H1 (cell line): ENCODE results near the gene ABCA5. TPM values are rescaled to one million over a fixed set of nuclear protein-coding genes. Genes with fewer than 3 reads are reported as not detected.

Source experiments
- CTCF ChIA-PET: fragments of 300-600 bp; sonication (Branson Sonifier 250); formaldehyde crosslinking; loops from one replicate; lab custom pipeline; 2021; ENCODE audit not compliant: partially characterized antibody; lab: Charles Lee
- POLR2A ChIA-PET: fragments of 300-600 bp; sonication (Branson Sonifier 250); formaldehyde crosslinking; loops from one replicate; lab custom pipeline; 2021; ENCODE audit warnings: inconsistent platforms; ENCODE audit not compliant: partially characterized antibody; lab: Charles Lee
- DNase-seq, 2 experiments: peaks; one replicate each; pipeline versions ENCODE4 v3.0.0 to v3.0.0-alpha.2; 2010 to 2022; ENCODE audit warnings: low spot score in 2 of 2, low read depth in 1 of 2, mixed read lengths in 1 of 2
- FAIRE-seq: peaks from 2 replicates; lab custom pipeline; 2011; peaks lifted over from hg19 to GRCh38; lab: Jason Lieb, UNC
- H2AFZ ChIP-seq: 2 replicates; pipeline ENCODE4 v1.8.1; 2012; ENCODE audit warnings: low read length, inconsistent platforms
- H2AK5ac ChIP-seq: 2 replicates; pipeline ENCODE4 v1.6.1; 2013; ENCODE audit warnings: low read depth, low read length
- H2BK120ac ChIP-seq: replicated peaks from 2 replicates; pipeline ENCODE3; 2013; ENCODE audit warnings: low read depth, low read length, inconsistent platforms
- H2BK12ac ChIP-seq: 2 replicates; pipeline ENCODE4 v1.6.1; 2013; ENCODE audit warnings: low read depth, low read length
- H2BK15ac ChIP-seq: 2 replicates; pipeline ENCODE4 v1.6.1; 2013; ENCODE audit warnings: low read length
- H2BK20ac ChIP-seq: 2 replicates; pipeline ENCODE4 v1.6.1; 2013; ENCODE audit warnings: low read length
- H2BK5ac ChIP-seq: 2 replicates; pipeline ENCODE4 v1.6.1; 2013; ENCODE audit warnings: low read depth, low read length
- H3K14ac ChIP-seq: 2 replicates; pipeline ENCODE4 v1.6.1; 2013; ENCODE audit warnings: inconsistent platforms; ENCODE audit not compliant: insufficient read length
- H3K18ac ChIP-seq: 2 replicates; pipeline ENCODE4 v1.6.1; 2013; ENCODE audit warnings: low read length; ENCODE audit errors: extremely low read depth
- H3K23ac ChIP-seq: 2 replicates; pipeline ENCODE4 v1.6.1; 2013; ENCODE audit warnings: inconsistent platforms; ENCODE audit not compliant: insufficient read length
- H3K23me2 ChIP-seq: 2 replicates; pipeline ENCODE4 v1.6.1; 2013; ENCODE audit warnings: low read depth, low read length
- H3K27ac ChIP-seq: 2 replicates; pipeline ENCODE4 v1.6.1; 2011; ENCODE audit warnings: low read depth, low read length, inconsistent platforms
- H3K27me3 ChIP-seq, 4 experiments: replicated peaks in 1 of 4; 1 replicate in 1 of 4; 2 replicates in 3 of 4; pipeline versions ENCODE4 v1.6.1 to v1.8.1; 2011 to 2013; ENCODE audit warnings: low read length in 3 of 4, mild to moderate bottlenecking in 3 of 4, inconsistent platforms in 2 of 4, mixed read lengths in 2 of 4, moderate library complexity in 1 of 4; ENCODE audit not compliant: control insufficient read depth in 3 of 4, insufficient read depth in 3 of 4; ENCODE audit errors: extremely low read depth in 1 of 4
- H3K36me3 ChIP-seq, 4 experiments: 2 replicates each; pipeline versions ENCODE4 v1.6.1 to v1.8.1; 2011 to 2013; ENCODE audit warnings: mild to moderate bottlenecking in 4 of 4, low read length in 3 of 4, moderate library complexity in 2 of 4, control low read depth in 1 of 4, inconsistent platforms in 1 of 4; ENCODE audit not compliant: insufficient read depth in 4 of 4, control insufficient read depth in 2 of 4
- H3K4ac ChIP-seq: replicated peaks from 2 replicates; pipeline ENCODE3; 2013; ENCODE audit warnings: low read length, low read depth, mixed read lengths, inconsistent platforms; ENCODE audit not compliant: insufficient read length
- H3K4me1 ChIP-seq, 4 experiments: replicated peaks in 1 of 4; 1 replicate in 1 of 4; 2 replicates in 3 of 4; pipeline versions ENCODE4 v1.6.1 to v1.8.1; 2011 to 2013; ENCODE audit warnings: low read length in 3 of 4, inconsistent platforms in 2 of 4, mixed read lengths in 1 of 4; ENCODE audit not compliant: insufficient read depth in 4 of 4, control insufficient read depth in 3 of 4
- H3K4me2 ChIP-seq, 2 experiments: 2 replicates each; pipeline versions ENCODE4 v1.6.1 to v1.8.1; 2011 to 2013; ENCODE audit warnings: low read depth in 2 of 2, low read length in 2 of 2, control low read depth in 1 of 2, inconsistent platforms in 1 of 2, mild to moderate bottlenecking in 1 of 2; ENCODE audit not compliant: insufficient read depth in 1 of 2
- H3K4me3 ChIP-seq, 4 experiments: fragments of 200-600, 300-600 bp in 1 of 4; sonication (generic), shearing (Covaris generic), sonication (Bioruptor Twin) in 1 of 4; 2 replicates each; pipeline versions ENCODE4 v1.5.1 to v1.8.1; 2011 to 2016; ENCODE audit warnings: low read length in 4 of 4, low read depth in 3 of 4, control low read depth in 2 of 4, inconsistent platforms in 2 of 4, mild to moderate bottlenecking in 2 of 4, mixed read lengths in 1 of 4, moderate library complexity in 1 of 4; ENCODE audit not compliant: insufficient read depth in 2 of 4; ENCODE audit errors: extremely low read depth in 1 of 4
- H3K56ac ChIP-seq: replicated peaks from 2 replicates; pipeline ENCODE3; 2013; ENCODE audit warnings: low read depth, mild to moderate bottlenecking, mixed read lengths, low read length, inconsistent platforms; ENCODE audit not compliant: insufficient read length
- H3K79me1 ChIP-seq: 2 replicates; pipeline ENCODE4 v1.6.1; 2013; ENCODE audit warnings: low read depth, low read length, control low read depth
- H3K79me2 ChIP-seq, 2 experiments: 2 replicates each; pipeline versions ENCODE4 v1.6.1 to v1.8.1; 2012 to 2013; ENCODE audit warnings: low read length in 2 of 2, mild to moderate bottlenecking in 2 of 2, inconsistent platforms in 1 of 2; ENCODE audit not compliant: insufficient read depth in 2 of 2, control insufficient read depth in 1 of 2
- H3K9ac ChIP-seq, 4 experiments: replicated peaks in 1 of 4; 1 replicate in 1 of 4; 2 replicates in 3 of 4; pipeline versions ENCODE4 v1.6.1 to v1.8.1; 2011 to 2013; ENCODE audit warnings: low read depth in 3 of 4, low read length in 3 of 4, control low read depth in 2 of 4, mild to moderate bottlenecking in 2 of 4, moderate library complexity in 2 of 4, inconsistent platforms in 1 of 4; ENCODE audit errors: extremely low read depth in 1 of 4
- H3K9me3 ChIP-seq, 2 experiments: 2 replicates each; pipeline versions ENCODE4 v1.6.1 to v1.8.1; 2012 to 2013; ENCODE audit warnings: mild to moderate bottlenecking in 2 of 2, moderate library complexity in 2 of 2, control low read depth in 1 of 2, inconsistent platforms in 1 of 2, low read depth in 1 of 2, low read length in 1 of 2, mixed read lengths in 1 of 2; ENCODE audit not compliant: insufficient read depth in 2 of 2
- H4K20me1 ChIP-seq, 2 experiments: replicated peaks in 1 of 2; 2 replicates each; pipeline versions ENCODE3 to v1.8.1; 2011 to 2013; ENCODE audit warnings: inconsistent platforms in 2 of 2, low read length in 2 of 2, mild to moderate bottlenecking in 1 of 2; ENCODE audit not compliant: insufficient read depth in 2 of 2, control insufficient read depth in 1 of 2
- H4K5ac ChIP-seq: 2 replicates; pipeline ENCODE4 v1.6.1; 2013; ENCODE audit warnings: low read length, low read depth, mixed read lengths, inconsistent platforms; ENCODE audit not compliant: insufficient read length
- H4K8ac ChIP-seq: 2 replicates; pipeline ENCODE4 v1.8.0; 2013; ENCODE audit warnings: mild to moderate bottlenecking, moderate library complexity, low read length, inconsistent platforms; ENCODE audit not compliant: insufficient read depth; ENCODE audit errors: extremely low read depth
- H4K91ac ChIP-seq: replicated peaks from 2 replicates; pipeline ENCODE3; 2013; ENCODE audit warnings: low read length, mixed read lengths, inconsistent platforms; ENCODE audit not compliant: insufficient read length
- ASH2L ChIP-seq: fragments of 200-600, 300-600 bp; sonication (generic); IDR thresholded peaks from one replicate; pipeline ENCODE4 v1.7.1; 2017; ENCODE audit warnings: low read length
- BCL11A ChIP-seq, 2 experiments: IDR thresholded peaks; one replicate each; pipeline ENCODE4 v1.6.1; 2011; ENCODE audit warnings: low read depth in 2 of 2, low read length in 2 of 2, mild to moderate bottlenecking in 2 of 2
- EZH2 ChIP-seq: fragments of 200-600 bp; sonication (generic); IDR thresholded peaks from 2 replicates; pipeline ENCODE4 v1.7.1; 2012; ENCODE audit warnings: low read depth, mild to moderate bottlenecking, moderate library complexity, low read length, inconsistent platforms; ENCODE audit not compliant: severe bottlenecking
- JUND ChIP-seq: IDR thresholded peaks from 2 replicates; pipeline ENCODE4 v1.6.1; 2011; ENCODE audit warnings: mild to moderate bottlenecking, improper control_type of control experiment, low read length
- KDM1A ChIP-seq: fragments of 200-600, 300-600 bp; sonication (generic); IDR thresholded peaks from 2 replicates; pipeline ENCODE4 v1.7.1; 2016; ENCODE audit warnings: mild to moderate bottlenecking, low read length, borderline replicate concordance
- NRF1 ChIP-seq: IDR thresholded peaks from 2 replicates; pipeline ENCODE4 v1.6.1; 2011; ENCODE audit warnings: mild to moderate bottlenecking, low read depth, low read length, improper control_type of control experiment
- POLR2A ChIP-seq, 2 experiments: IDR thresholded peaks; 1 replicate in 1 of 2; 2 replicates in 1 of 2; pipeline ENCODE4 v1.6.1; 2011; ENCODE audit warnings: low read depth in 2 of 2, low read length in 2 of 2, mild to moderate bottlenecking in 2 of 2; ENCODE audit errors: control extremely low read depth in 1 of 2
- RAD21 ChIP-seq, 2 experiments: IDR thresholded peaks in 1 of 2; conservative IDR thresholded peaks in 1 of 2; 2 replicates each; pipeline ENCODE4 v1.6.1; 2011; ENCODE audit warnings: low read depth in 2 of 2, low read length in 2 of 2, improper control_type of control experiment in 1 of 2, inconsistent platforms in 1 of 2, mild to moderate bottlenecking in 1 of 2, moderate library complexity in 1 of 2
- SIN3A ChIP-seq, 2 experiments: IDR thresholded peaks in 1 of 2; conservative IDR thresholded peaks in 1 of 2; 2 replicates each; pipeline ENCODE4 v1.6.1; 2011 to 2012; ENCODE audit warnings: low read length in 2 of 2, improper control_type of control experiment in 1 of 2, low read depth in 1 of 2, mild to moderate bottlenecking in 1 of 2
- SUZ12 ChIP-seq: fragments of 200-600 bp; sonication (generic); IDR thresholded peaks from 2 replicates; pipeline ENCODE4 v1.6.1; 2012; ENCODE audit warnings: mild to moderate bottlenecking, inconsistent platforms, low read length, moderate library complexity, mixed read lengths
- YY1 ChIP-seq: IDR thresholded peaks from 2 replicates; pipeline ENCODE4 v1.6.1; 2011; ENCODE audit warnings: low read depth, mild to moderate bottlenecking, low read length
- WGBS, 2 experiments: shearing (Covaris generic) in 1 of 2; methylation state at CpG; one replicate each; pipeline versions ENCODE4 v1.1.6 to v1.1.7; 2013 to 2015; ENCODE audit warnings: low lambda C conversion rate in 2 of 2, mixed read lengths in 2 of 2, inconsistent platforms in 1 of 2, low coverage in 1 of 2, missing lambda C conversion rate in 1 of 2; ENCODE audit not compliant: insufficient replicate concordance in 2 of 2, insufficient coverage in 1 of 2, insufficient read length in 1 of 2; ENCODE audit errors: extremely low coverage in 1 of 2, missing lambda C conversion rate in 1 of 2; 5-methylcytosine and 5-hydroxymethylcytosine counted together
- polyA plus RNA-seq, 7 experiments: library from polyadenylated mRNA; depleted of rRNA in 3 of 7; stranded (reverse) in 5 of 7; unstranded in 2 of 7; fragments of >200 nt in 5 of 7; fragments of 200-250 nt in 2 of 7; gene quantifications; 1 replicate in 5 of 7; 2 replicates in 1 of 7; 4 replicates in 1 of 7; pipeline versions ENCODE4 v1.2.1 to v1.2.3, GENCODE V29; 2011 to 2013; ENCODE audit warnings: missing spikeins in 2 of 7, mixed read lengths in 2 of 7
- total RNA-seq: library from RNA; stranded (reverse); fragmentation: NEBNext Ultra II Directional; extraction: Animal tissue kit (Norgen Biotek cat#: 25700); gene quantifications from 2 replicates; pipeline ENCODE4 v1.2.1, GENCODE V29; 2021
- TF ChIP-seq, protein P1 (sequence below), 3 experiments: IDR thresholded peaks; 1 replicate in 2 of 3; 2 replicates in 1 of 3; pipeline versions ENCODE4 v1.5.1 to v1.6.1; 2011; ENCODE audit warnings: low read length in 3 of 3, mild to moderate bottlenecking in 3 of 3, inconsistent platforms in 2 of 3, low read depth in 1 of 3, moderate library complexity in 1 of 3; ENCODE audit not compliant: insufficient read depth in 1 of 3; ENCODE audit errors: control extremely low read depth in 1 of 3

Gene ABCA5
- total and polyA plus RNA-seq, 2 of the 8 experiments (the other 6 are each of a cell fraction or from before 2014, with no cell fraction given), result 1.3 to 4.1 TPM

DNA sequence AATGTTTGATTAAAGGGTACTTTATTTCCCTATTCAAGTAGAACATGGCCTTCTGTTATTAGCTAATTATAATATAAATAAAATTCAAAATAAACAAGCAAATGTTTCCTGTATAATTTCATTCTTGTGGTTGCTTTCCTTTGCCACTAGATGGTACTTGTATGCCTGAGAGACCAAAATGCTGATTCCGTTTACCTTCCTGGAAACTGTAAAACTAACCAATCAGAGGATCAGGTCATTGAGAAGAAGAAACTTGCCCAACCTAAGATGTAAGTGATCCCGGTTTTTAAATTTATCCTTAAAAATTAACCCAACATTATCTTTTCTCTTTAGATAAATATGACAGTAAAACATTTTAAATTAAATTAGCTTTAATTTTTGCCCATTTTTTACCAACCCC is 8.1 kb upstream of the ABCA5 start:
- H4K91ac ChIP-seq, result no peak overlapping the region
- WGBS, 2 experiments, result 43% methylated on average over 2 of the region's 2 CpGs; no CpG with 5 or more reads in 1 of the 2 experiments
- H4K20me1 ChIP-seq, result no peaks in the 10 kb centered on the region
- H3K79me2 ChIP-seq, result no peaks in the 10 kb centered on the region
- no peak overlapping the region for H3K14ac ChIP-seq
- H3K4me3 ChIP-seq, result no peak overlapping the region
- no peak overlapping the region for H3K9ac ChIP-seq
- no peak overlapping the region for H2AFZ ChIP-seq
- H3K36me3 ChIP-seq, result no peaks in the 10 kb centered on the region
- no peak overlapping the region for H3K23ac ChIP-seq
- H4K5ac ChIP-seq, result no peak overlapping the region
- FAIRE-seq (peak; percentile 36), DNase-seq (no peak)
- H3K56ac ChIP-seq, result no peak overlapping the region
- H2BK20ac ChIP-seq, result no peak overlapping the region
- no peak overlapping the region for H3K4ac ChIP-seq
- H3K79me1 ChIP-seq, result no peaks in the 10 kb centered on the region
- no peak overlapping the region for H2AK5ac ChIP-seq
- no peak overlapping the region for H3K27ac ChIP-seq
- CTCF ChIA-PET, result interaction anchor here (0.7 to 5.4 kb wide), 15 partner anchors 8 to 190 kb away, joined by 3 to 57 read pairs (median 4); partner anchors contain the start of genes ABCA5 and MAP2K6
- H2BK15ac ChIP-seq, result no peak overlapping the region
- H3K4me1 ChIP-seq, result no peaks in the 10 kb centered on the region
- H3K9me3 ChIP-seq, result no peaks in the 10 kb centered on the region
- no peak overlapping the region for H3K4me2 ChIP-seq
- no peaks in the 10 kb centered on the region for H3K23me2 ChIP-seq
- H3K18ac ChIP-seq, result no peak overlapping the region
- H2BK120ac ChIP-seq, result no peak overlapping the region
- H2BK12ac ChIP-seq, result no peak overlapping the region
- POLR2A ChIA-PET, result no interaction called here
- no peaks in the 10 kb centered on the region for H3K27me3 ChIP-seq
- no peak overlapping the region for H4K8ac ChIP-seq
- no peak overlapping the region for H2BK5ac ChIP-seq
- no peak for TF ChIP-seq YY1
- no peak for TF ChIP-seq NRF1
- no peak for TF ChIP-seq POLR2A (IDR thresholded peaks at IDR 0.05; ENCODE audit: control extremely low read depth in 1 of 2, low read depth in 2 of 2, low read length in 2 of 2)
- TF ChIP-seq EZH2, result no peak
- no peak for TF ChIP-seq BCL11A (IDR thresholded peaks at IDR 0.05; ENCODE audit: low read depth in 2 of 2, low read length in 2 of 2)
- no peak for TF ChIP-seq KDM1A
- no peak for TF ChIP-seq ASH2L
- no peak for TF ChIP-seq SUZ12
- no peak for TF ChIP-seq JUND
- TF ChIP-seq, protein P1, sequence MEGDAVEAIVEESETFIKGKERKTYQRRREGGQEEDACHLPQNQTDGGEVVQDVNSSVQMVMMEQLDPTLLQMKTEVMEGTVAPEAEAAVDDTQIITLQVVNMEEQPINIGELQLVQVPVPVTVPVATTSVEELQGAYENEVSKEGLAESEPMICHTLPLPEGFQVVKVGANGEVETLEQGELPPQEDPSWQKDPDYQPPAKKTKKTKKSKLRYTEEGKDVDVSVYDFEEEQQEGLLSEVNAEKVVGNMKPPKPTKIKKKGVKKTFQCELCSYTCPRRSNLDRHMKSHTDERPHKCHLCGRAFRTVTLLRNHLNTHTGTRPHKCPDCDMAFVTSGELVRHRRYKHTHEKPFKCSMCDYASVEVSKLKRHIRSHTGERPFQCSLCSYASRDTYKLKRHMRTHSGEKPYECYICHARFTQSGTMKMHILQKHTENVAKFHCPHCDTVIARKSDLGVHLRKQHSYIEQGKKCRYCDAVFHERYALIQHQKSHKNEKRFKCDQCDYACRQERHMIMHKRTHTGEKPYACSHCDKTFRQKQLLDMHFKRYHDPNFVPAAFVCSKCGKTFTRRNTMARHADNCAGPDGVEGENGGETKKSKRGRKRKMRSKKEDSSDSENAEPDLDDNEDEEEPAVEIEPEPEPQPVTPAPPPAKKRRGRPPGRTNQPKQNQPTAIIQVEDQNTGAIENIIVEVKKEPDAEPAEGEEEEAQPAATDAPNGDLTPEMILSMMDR (IDR thresholded peaks at IDR 0.05; ENCODE audit: control extremely low read depth in 1 of 3, insufficient read depth in 1 of 3, low read depth in 1 of 3, low read length in 3 of 3), result peak in 2 of 3 experiments; percentile 48 to 55; a peak in 2 of 4 replicates
- peak; percentile 70 to 73 for TF ChIP-seq RAD21 (IDR thresholded peaks at IDR 0.05 in 1 of 2, conservative IDR thresholded peaks at IDR 0.05 in 1 of 2; ENCODE audit: low read depth in 2 of 2, low read length in 2 of 2)
- TF ChIP-seq SIN3A (conservative IDR thresholded peaks at IDR 0.05 in 1 of 2, IDR thresholded peaks at IDR 0.05 in 1 of 2; ENCODE audit: low read depth in 1 of 2, low read length in 2 of 2), result no peak
